ENCODE data around the gene KRTAP9-2.

The KRTAP9-2 gene

DNA sequence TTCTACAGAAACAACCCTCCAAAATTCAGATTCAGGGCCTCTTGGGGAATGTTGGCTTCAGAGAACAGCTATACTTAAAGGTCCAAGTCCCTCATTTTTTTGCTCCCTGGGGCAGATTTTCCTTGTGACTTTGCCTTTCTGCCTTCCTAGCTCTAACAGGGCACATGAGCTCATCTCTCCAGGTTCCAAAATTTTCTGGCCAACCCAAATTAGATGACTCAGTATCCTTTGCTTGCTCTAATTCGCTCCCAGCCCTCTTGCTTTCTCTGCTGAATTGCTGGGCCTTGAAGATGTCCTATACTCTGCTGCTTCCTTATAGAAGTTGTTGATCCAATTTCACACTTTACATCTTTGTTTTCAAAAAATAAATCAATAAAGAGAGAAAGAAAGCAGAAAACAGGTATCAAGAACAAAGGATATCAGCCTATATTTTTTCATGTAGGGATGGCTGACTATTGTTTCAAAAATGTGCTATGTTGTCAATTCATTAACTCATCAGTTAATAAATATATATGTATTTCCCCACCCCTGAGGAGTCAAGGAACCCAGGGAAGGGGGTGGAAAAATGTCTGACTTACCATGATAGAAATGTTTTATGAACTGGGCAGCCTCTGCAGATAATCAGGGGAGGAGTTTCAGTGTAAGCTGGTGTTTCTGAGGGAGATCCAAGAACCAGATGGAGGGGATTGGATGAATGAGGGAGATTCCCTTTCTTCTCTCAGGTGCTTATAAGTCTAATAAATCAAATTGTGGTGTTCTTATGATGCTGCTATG lies 47.4 kb upstream of the KRTAP9-2 start (continued):
- TF ChIP-seq CSRNP3 (CRISPR knock-in tag; IDR thresholded peaks at IDR 0.05): no peak
- no peak for TF ChIP-seq TCF4 (CRISPR knock-in tag; IDR thresholded peaks at IDR 0.05; ENCODE audit: borderline replicate concordance)
- no peak for TF ChIP-seq OSR1 (CRISPR knock-in tag; IDR thresholded peaks at IDR 0.05)
- TF ChIP-seq ARNTL (CRISPR knock-in tag; IDR thresholded peaks at IDR 0.05; ENCODE audit: borderline replicate concordance, low read depth): no peak
- no peak for TF ChIP-seq GLIS3 (CRISPR knock-in tag; IDR thresholded peaks at IDR 0.05)

- TF ChIP-seq GLIS3 (CRISPR knock-in tag; IDR thresholded peaks at IDR 0.05) (no peak), RARB (CRISPR knock-in tag; IDR thresholded peaks at IDR 0.05) (no peak), BACH2 (CRISPR knock-in tag; IDR thresholded peaks at IDR 0.05; ENCODE audit: borderline replicate concordance) (no peak), ESRRG (CRISPR knock-in tag; IDR thresholded peaks at IDR 0.05) (no peak), ZNF8 (CRISPR knock-in tag; IDR thresholded peaks at IDR 0.05) (no peak), TCF4 (CRISPR knock-in tag; IDR thresholded peaks at IDR 0.05; ENCODE audit: borderline replicate concordance) (no peak), ISL1 (CRISPR knock-in tag; IDR thresholded peaks at IDR 0.05) (no peak), ZFP30 (CRISPR knock-in tag; IDR thresholded peaks at IDR 0.05) (no peak), CSRNP3 (CRISPR knock-in tag; IDR thresholded peaks at IDR 0.05) (no peak), PPARA (CRISPR knock-in tag; IDR thresholded peaks at IDR 0.05; ENCODE audit: borderline replicate concordance) (no peak), ZNF70 (CRISPR knock-in tag; IDR thresholded peaks at IDR 0.05) (no peak)
- TF ChIP-seq, protein P1, sequence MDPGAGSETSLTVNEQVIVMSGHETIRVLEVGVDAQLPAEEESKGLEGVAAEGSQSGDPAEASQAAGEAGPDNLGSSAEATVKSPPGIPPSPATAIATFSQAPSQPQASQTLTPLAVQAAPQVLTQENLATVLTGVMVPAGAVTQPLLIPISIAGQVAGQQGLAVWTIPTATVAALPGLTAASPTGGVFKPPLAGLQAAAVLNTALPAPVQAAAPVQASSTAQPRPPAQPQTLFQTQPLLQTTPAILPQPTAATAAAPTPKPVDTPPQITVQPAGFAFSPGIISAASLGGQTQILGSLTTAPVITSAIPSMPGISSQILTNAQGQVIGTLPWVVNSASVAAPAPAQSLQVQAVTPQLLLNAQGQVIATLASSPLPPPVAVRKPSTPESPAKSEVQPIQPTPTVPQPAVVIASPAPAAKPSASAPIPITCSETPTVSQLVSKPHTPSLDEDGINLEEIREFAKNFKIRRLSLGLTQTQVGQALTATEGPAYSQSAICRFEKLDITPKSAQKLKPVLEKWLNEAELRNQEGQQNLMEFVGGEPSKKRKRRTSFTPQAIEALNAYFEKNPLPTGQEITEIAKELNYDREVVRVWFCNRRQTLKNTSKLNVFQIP (CRISPR knock-in tag; IDR thresholded peaks at IDR 0.05; ENCODE audit: borderline replicate concordance, low read depth): no peak
- TF ChIP-seq, protein P2, sequence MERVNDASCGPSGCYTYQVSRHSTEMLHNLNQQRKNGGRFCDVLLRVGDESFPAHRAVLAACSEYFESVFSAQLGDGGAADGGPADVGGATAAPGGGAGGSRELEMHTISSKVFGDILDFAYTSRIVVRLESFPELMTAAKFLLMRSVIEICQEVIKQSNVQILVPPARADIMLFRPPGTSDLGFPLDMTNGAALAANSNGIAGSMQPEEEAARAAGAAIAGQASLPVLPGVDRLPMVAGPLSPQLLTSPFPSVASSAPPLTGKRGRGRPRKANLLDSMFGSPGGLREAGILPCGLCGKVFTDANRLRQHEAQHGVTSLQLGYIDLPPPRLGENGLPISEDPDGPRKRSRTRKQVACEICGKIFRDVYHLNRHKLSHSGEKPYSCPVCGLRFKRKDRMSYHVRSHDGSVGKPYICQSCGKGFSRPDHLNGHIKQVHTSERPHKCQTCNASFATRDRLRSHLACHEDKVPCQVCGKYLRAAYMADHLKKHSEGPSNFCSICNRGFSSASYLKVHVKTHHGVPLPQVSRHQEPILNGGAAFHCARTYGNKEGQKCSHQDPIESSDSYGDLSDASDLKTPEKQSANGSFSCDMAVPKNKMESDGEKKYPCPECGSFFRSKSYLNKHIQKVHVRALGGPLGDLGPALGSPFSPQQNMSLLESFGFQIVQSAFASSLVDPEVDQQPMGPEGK (CRISPR knock-in tag; IDR thresholded peaks at IDR 0.05; ENCODE audit: borderline replicate concordance): no peak
These were observed 41.9 kb upstream of the KRTAP9-2 start, which contains the start of gene KRTAP4-1 for GRCh38 chr17:41184480-41184961. Gene KRTAP4-1, minus strand, starts transcription at chr17:41184911. Its CDS starts 57 bp downstream, at chr17:41184854.

GRCh38 chr17:41185001-41185400 lies 41.4 kb upstream of the KRTAP9-2 start:
- ATAC-seq: no peak
- TF ChIP-seq, protein P1 (CRISPR knock-in tag; IDR thresholded peaks at IDR 0.05; ENCODE audit: borderline replicate concordance, low read depth): no peak
- TF ChIP-seq ZNF70 (CRISPR knock-in tag; IDR thresholded peaks at IDR 0.05) (no peak), ZNF8 (CRISPR knock-in tag; IDR thresholded peaks at IDR 0.05) (no peak), ZNF565 (CRISPR knock-in tag; conservative IDR thresholded peaks at IDR 0.05; ENCODE audit: low read depth) (no peak), CSDC2 (CRISPR knock-in tag; IDR thresholded peaks at IDR 0.05) (no peak), ZFP30 (CRISPR knock-in tag; IDR thresholded peaks at IDR 0.05) (no peak), OSR1 (CRISPR knock-in tag; IDR thresholded peaks at IDR 0.05) (no peak), CSRNP3 (CRISPR knock-in tag; IDR thresholded peaks at IDR 0.05) (no peak), RARB (CRISPR knock-in tag; IDR thresholded peaks at IDR 0.05) (no peak), PPARA (CRISPR knock-in tag; IDR thresholded peaks at IDR 0.05; ENCODE audit: borderline replicate concordance) (no peak)
- TF ChIP-seq, protein P3, sequence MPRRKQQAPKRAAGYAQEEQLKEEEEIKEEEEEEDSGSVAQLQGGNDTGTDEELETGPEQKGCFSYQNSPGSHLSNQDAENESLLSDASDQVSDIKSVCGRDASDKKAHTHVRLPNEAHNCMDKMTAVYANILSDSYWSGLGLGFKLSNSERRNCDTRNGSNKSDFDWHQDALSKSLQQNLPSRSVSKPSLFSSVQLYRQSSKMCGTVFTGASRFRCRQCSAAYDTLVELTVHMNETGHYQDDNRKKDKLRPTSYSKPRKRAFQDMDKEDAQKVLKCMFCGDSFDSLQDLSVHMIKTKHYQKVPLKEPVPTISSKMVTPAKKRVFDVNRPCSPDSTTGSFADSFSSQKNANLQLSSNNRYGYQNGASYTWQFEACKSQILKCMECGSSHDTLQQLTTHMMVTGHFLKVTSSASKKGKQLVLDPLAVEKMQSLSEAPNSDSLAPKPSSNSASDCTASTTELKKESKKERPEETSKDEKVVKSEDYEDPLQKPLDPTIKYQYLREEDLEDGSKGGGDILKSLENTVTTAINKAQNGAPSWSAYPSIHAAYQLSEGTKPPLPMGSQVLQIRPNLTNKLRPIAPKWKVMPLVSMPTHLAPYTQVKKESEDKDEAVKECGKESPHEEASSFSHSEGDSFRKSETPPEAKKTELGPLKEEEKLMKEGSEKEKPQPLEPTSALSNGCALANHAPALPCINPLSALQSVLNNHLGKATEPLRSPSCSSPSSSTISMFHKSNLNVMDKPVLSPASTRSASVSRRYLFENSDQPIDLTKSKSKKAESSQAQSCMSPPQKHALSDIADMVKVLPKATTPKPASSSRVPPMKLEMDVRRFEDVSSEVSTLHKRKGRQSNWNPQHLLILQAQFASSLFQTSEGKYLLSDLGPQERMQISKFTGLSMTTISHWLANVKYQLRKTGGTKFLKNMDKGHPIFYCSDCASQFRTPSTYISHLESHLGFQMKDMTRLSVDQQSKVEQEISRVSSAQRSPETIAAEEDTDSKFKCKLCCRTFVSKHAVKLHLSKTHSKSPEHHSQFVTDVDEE (CRISPR knock-in tag; IDR thresholded peaks at IDR 0.05): no peak

More at GRCh38 chr17:41184480-41184961, 41.9 kb upstream of the KRTAP9-2 start, which contains the start of gene KRTAP4-1:
- ATAC-seq: no peak

Data from SK-N-SH treated with all-trans-retinoic acid at 6 μM for 48 hours (cell line).